HL-60/S4 treated with retinoic acid at 250 ng/mL for 4 days and 3 days (cell line): Measurements from ENCODE around the gene GGT6.

Experiments used
- in situ Hi-C: fragments of 300-500 bp; cut with MboI; formaldehyde crosslinking; loops from 2 replicates; pipeline ENCODE4 v1.7.0; 2022; ENCODE audit warnings: low sequenced_read_pairs

GGT6 gene

DNA sequence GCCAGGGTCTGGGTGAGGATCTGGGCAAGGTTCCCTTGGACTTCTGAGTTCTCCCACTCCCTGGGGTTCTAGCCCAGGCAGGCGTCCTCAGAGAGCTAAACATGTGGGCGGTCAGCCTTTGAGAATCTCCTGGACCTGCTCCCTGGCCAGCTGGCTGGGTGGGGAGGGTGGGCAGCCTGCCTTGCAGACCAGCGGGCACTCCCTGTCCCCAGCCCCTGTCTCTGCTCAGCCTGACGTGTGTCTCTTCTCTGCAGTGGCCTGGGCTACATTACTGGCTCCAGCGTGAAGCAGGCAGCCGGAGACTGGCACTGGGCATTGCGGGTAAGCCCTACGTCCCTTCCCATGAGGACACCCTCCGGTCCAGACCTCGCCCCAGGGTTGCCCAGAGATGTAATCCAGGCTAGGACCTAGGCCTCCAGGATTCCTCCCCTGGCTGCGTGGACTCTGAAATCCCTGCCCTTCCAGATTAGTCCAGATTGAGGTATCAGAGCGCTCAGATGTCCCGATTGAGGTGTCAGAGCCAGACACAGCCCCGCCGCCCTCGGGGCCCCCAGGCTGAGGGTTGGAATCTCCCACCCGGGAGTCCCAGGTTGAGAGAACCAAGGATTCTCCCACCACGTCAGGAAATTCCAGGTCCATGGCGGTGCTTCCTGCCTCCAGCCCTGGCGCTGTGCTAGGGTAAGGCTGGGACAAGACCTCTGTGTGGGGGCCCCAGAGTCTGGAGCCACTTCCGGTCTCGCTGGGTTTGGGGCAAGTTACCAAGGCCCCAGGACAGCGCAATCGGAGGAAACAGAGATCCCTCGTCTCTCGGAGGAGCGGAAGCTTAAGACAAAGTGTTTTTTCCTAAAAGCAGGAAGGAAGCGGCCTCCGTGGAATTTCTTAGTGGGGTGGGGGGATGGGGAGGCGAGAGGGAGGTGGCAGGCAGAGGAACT lies 29.3 kb downstream of the GGT6 start:
- in situ Hi-C loops = no loop called here

- in situ Hi-C loops = no loop called here
Observed at GRCh38 chr17:4529533-4530152, 30.7 kb downstream of the GGT6 start.

- in situ Hi-C loops = no loop called here
Observed at GRCh38 chr17:4527566-4528125, 32.7 kb downstream of the GGT6 start.

DNA sequence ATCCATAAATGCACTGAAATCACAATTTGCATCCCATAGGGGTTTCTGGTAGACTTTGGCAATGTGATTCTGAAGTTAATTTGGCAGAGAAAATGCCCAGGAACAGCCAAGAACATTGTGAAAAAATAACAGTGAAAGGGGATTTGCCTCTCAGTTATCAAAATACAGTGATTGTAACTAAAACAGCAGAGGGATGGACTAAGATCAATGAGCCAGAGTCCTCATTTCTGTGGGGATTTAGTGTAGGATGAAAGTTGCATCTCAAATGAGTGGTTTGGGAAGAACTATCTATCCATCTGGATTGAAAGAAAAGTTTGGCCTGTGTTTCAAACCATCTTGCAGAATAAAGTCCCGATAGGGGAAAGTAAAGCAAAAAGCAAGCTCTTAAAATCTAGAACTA lies 33.2 kb downstream of the GGT6 start:
- in situ Hi-C loops = no loop called here

- in situ Hi-C loops = no loop called here
Observed at GRCh38 chr17:4525691-4526397, 34.5 kb downstream of the GGT6 start.

GRCh38 chr17:4523946-4524345 lies 36.4 kb downstream of the GGT6 start:
- in situ Hi-C loops = no loop called here

DNA sequence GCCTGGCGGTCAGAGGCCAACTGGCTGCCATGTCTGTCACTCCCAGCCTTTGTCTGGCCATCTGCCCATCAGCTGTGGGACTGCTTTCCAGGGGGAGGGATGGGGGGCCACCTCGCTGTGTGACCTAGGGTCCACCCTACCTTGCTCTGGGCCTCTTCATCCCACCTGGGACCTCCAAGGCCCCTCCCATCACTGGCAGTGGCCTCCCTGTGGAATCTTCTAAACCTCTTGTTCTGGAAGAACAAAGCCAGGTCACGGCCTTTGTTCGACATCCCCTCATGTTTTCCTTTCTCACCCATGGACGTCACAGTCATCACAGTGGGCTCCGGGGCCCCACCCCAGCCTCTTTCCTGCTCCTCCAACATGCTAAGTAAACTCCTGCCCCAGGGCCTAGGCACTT lies 37.7 kb downstream of the GGT6 start:
- in situ Hi-C loops = no loop called here

DNA sequence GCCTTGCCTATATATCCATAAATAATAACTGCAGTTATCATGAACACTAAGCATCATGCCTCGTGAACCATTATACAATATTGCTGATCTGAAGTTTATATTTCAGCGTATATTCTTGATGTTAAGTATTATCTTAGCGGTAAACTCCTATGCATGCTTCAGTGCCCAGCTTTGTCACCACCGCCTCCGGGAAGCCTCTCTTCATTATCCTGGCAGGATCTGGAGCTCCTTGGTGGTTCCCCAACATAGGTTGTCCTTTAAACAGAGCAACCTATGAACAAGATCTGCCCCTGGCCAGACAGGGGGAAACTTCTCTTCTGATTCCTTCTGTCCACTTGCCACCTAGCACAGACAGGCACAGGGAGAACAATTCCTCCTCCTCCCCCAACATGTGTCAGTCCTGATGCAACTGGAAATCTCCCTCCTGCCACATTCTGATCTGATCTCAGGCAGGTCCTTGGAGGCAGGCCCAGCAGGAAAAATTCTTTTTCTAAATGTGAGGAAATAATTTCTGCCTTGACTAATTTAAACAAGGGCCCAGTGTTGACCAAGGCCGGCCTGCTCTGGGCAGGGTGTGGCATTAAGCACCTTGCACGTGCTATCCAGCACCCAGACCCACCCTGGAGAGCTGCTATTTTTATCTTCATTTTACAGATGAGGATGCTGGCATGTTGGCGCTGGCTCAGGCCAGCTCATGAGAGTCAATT lies 39.3 kb downstream of the GGT6 start:
- in situ Hi-C loops = no loop called here

GRCh38 chr17:4520060-4520893 lies 40.1 kb downstream of the GGT6 start:
- in situ Hi-C loops = no loop called here

- in situ Hi-C loops = no loop called here
Observed at GRCh38 chr17:4519361-4519788, 41.0 kb downstream of the GGT6 start.

GRCh38 chr17:4518901-4519300 lies 41.5 kb downstream of the GGT6 start:
- in situ Hi-C loops = no loop called here

GRCh38 chr17:4516735-4517134 lies 43.6 kb downstream of the GGT6 start:
- in situ Hi-C loops = no loop called here

DNA sequence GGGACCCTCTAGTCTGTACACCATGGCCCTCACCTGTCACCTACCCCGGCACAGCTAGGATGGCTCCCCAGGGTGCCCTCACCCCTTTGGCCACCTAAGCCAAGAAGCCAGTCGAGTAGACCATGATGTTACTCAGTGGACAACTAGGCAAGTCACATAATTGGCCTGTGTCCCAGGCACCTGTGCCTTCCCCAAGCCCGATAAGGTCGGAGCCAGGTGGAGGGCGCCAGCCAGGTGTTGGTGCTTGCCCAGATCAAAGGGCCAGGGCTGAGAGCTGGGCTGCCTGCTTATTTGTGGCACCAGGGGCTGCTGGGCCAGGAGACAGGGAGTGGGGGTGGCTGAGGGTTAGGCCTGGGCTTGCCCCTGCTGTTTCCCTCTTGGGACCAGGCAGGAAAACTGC lies 44.9 kb downstream of the GGT6 start:
- in situ Hi-C loops = no loop called here

GRCh38 chr17:4514779-4515178 lies 45.6 kb downstream of the GGT6 start:
- in situ Hi-C loops = no loop called here

DNA sequence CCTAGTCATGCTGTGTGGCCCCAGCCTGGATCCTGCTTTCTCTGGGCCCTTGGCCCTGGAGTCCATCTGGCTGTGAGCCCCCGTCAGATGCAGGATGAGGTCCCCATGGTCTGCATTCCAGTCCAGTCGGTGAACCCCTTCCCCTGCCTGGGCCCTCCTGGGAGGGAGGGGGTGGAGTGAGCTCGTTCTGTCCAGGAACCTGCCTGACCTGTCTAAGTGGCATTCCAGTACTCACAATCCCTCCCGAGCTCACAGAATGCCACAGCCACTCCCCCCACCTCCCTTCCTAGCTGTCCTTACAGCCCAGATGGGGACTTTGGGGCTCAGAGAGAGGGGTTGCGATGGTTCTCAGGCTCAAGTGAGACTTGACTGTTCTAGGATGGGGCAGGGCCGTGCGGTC lies 46.2 kb downstream of the GGT6 start:
- in situ Hi-C loops = no loop called here

DNA sequence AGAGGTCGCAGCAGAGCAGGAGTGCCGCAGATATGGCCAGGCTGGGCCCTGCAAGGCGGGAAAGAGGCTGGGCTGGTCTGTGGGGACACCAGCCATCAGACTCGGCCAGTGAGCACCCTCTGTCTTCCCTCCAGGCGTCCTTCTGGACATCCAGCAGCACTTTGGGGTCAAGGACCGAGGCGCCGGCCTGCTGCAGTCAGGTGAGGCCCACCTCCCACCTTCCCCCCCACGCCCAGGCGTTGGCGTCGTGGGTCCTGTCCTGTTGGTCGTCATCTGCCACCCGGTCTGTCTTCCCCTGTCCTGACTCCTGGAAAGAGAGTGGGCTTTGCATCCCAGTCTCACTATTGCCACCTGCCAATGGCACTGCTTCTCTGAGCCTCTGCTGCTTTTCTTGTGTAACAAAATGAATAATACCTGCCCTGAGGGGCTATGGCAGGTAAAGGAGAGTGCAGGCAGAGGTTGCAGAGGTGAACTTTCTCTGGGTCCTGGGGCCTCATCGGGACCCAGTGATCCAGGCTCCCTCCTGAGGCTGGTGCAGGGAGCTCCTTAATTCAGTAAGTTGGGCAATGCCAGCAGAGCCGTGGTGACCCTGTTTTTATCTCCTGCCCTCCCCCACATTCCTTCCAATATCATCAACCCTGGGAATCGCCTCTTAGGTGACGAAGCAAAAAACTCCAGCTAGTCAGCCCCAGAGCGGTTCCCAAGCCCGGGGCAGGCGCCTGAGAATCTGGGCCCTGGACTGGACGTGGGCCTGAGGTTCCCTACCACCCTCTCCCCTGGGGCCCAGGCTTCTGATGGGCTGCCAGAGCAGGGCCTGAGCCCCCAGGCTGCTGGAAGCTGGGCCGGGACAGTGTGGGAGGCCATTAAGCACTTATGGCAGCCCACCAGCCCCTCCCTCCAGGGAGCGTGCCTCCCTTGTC lies 47.0 kb downstream of the GGT6 start:
- in situ Hi-C loops = no loop called here

- in situ Hi-C loops = no loop called here
Observed at GRCh38 chr17:4512156-4513112, 47.9 kb downstream of the GGT6 start.
